ENCODE measurements around the gene SNX7. TPM values are rescaled to one million over a fixed set of nuclear protein-coding genes. Genes with fewer than 3 reads are reported as not detected.

The SNX7 gene
- total RNA-seq, 4 donors from 2014 or later: 11.6 to 28.6 (median 19.4) TPM

DNA sequence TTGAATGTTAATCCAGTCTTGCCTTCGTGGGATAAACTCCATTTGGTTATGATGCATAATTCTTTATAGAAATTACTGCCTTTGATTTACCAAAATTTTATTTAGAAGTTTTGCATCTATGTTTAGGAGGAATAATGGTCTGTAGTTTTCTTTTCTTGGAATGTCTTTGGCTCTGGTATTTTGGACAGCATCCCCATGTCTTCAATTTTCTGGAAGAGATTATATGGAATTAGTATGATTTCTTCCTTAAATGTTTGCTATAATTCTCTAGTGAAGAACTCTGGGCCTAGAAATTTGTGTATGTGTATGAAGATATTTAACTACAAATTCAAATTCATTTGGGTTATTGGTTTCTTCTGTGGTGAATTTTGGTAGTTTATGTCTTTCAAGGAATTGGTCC, 92.7 kb downstream of the SNX7 start:
- H3K4me3 ChIP-seq: no peak overlapping the region
- no peak for DNase-seq (ENCODE audit: low spot score in 2 of 2)
- no peaks in the 10 kb centered on the region for H3K27me3 ChIP-seq
- H3K27ac ChIP-seq: no peak overlapping the region
- no peaks in the 10 kb centered on the region for H3K9me3 ChIP-seq
- no peaks in the 10 kb centered on the region for H3K4me1 ChIP-seq
- TF ChIP-seq EP300 (IDR thresholded peaks at IDR 0.05) (no peak), POLR2A (IDR thresholded peaks at IDR 0.05) (no peak)
- TF ChIP-seq, protein P1, sequence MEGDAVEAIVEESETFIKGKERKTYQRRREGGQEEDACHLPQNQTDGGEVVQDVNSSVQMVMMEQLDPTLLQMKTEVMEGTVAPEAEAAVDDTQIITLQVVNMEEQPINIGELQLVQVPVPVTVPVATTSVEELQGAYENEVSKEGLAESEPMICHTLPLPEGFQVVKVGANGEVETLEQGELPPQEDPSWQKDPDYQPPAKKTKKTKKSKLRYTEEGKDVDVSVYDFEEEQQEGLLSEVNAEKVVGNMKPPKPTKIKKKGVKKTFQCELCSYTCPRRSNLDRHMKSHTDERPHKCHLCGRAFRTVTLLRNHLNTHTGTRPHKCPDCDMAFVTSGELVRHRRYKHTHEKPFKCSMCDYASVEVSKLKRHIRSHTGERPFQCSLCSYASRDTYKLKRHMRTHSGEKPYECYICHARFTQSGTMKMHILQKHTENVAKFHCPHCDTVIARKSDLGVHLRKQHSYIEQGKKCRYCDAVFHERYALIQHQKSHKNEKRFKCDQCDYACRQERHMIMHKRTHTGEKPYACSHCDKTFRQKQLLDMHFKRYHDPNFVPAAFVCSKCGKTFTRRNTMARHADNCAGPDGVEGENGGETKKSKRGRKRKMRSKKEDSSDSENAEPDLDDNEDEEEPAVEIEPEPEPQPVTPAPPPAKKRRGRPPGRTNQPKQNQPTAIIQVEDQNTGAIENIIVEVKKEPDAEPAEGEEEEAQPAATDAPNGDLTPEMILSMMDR (IDR thresholded peaks at IDR 0.05): no peak
- peaks cover 0 to 8% (median 0%) of the 10 kb centered on the region in 3 donors for H3K36me3 ChIP-seq
- WGBS, 2 donors: 57 to 67% methylated on average over 1 of the region's 1 CpG

DNA sequence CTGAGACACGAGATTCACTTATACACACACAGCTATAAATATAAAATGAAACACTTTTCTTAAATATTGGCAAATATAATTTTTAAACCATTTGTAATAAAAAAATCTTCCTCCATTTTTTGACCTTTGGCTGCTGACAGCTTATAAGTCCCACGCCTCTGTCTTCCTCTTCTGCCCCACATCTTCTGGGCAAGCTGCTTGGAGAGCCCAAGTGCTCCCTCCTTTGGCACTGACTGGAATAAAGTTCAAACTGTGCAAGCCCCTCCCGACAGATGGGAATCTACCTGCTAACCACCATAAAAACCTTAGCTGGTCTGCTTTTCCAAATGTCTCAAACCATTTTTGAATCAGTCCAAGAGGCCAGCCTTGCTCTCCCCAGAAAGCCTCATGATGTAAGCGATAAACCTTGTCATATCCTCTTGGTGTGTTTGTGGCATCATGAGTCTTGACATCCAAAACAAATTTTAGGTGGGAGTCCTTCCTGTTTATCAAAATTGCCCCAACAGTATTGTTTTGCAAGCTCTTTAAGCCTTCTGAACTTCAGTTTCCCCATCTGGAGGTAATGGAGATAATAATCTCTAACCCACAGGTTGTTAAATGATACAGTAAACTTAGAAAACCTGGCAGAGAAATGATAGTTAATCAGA, 99.8 kb downstream of the SNX7 start:
- Histone ChIP-seq H3K4me3 (no peak overlapping the region), H3K36me3 (peaks cover 0 to 17% (median 0%) of the 10 kb centered on the region in 3 donors), H3K9me3 (no peaks in the 10 kb centered on the region), H3K27me3 (no peaks in the 10 kb centered on the region), H3K27ac (no peak overlapping the region), H3K4me1 (peaks cover 0 to 4% (median 0%) of the 10 kb centered on the region in 4 donors)
- 83 to 87% methylated on average over 4 of the region's 4 CpGs for WGBS, 2 donors
- TF ChIP-seq EP300 (IDR thresholded peaks at IDR 0.05) (no peak), POLR2A (IDR thresholded peaks at IDR 0.05) (no peak)
- TF ChIP-seq, protein P1 (IDR thresholded peaks at IDR 0.05): no peak
- DNase-seq (ENCODE audit: low spot score in 2 of 2): no peak

DNA sequence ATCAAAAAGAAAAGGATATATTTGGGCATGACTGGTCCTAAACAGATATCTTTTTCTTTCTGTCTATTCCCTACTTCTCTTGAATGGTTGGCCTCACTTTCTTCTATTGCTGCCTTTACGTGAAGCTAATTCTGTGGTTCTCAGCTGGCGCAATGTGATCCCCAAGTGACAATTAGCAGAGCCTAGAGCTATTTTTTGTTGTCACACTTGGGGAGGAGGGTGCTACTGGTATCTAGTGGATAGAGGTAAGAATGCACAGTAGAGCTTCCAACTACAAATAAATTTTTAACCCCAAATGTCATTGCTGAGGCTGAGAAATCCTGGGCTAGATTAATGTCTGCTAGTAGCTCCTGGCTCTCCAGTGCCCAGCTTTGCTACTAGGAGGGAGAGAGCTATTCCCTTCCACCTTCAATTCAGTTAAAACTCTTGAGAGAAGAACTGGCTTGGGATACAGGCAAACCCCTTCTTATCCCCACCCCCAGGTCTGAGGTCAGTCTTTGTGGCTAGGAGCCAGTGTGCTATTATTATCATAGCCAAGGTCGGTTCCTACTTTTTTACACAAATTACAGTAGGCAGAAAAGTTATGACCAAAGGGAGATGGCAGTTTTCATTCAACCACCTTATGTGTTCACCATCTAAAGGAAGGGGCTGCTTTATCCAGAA, 102.1 kb downstream of the SNX7 start:
- Histone ChIP-seq H3K36me3 (peaks cover 0 to 9% (median 0%) of the 10 kb centered on the region in 3 donors), H3K4me1 (peaks cover 0 to 4% (median 0%) of the 10 kb centered on the region in 4 donors), H3K4me3 (no peak overlapping the region), H3K9me3 (no peaks in the 10 kb centered on the region), H3K27me3 (no peaks in the 10 kb centered on the region), H3K27ac (no peak overlapping the region)
- 62 to 65% methylated on average over 3 of the region's 3 CpGs for WGBS, 2 donors
- TF ChIP-seq POLR2A (IDR thresholded peaks at IDR 0.05) (no peak), EP300 (IDR thresholded peaks at IDR 0.05) (no peak)
- TF ChIP-seq, protein P1 (IDR thresholded peaks at IDR 0.05): no peak
- DNase-seq (ENCODE audit: low spot score in 2 of 2): no peak

DNA sequence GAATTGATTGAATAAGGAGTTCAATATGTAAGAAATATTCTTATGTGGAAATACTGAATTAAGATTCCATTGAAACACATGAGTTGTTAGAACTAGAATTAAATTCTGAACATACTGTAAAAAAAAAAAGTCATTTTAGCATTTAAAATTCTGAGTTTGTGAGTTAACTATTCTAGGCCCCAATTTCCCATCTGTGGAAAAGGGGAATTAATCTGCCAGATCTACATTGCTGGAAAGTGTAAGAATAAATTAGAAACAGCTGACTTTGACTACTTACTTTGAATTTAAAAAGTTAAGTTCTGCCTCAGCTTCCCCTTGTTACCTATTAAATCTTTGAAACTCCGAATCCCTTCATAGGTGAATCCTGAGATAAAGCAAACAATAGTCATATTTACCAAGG, 103.0 kb downstream of the SNX7 start:
- H3K4me3 ChIP-seq: no peak overlapping the region

More for the DNA sequence above, 103.0 kb downstream of the SNX7 start:
- TF ChIP-seq POLR2A (IDR thresholded peaks at IDR 0.05) (no peak), EP300 (IDR thresholded peaks at IDR 0.05) (no peak)
- TF ChIP-seq, protein P1 (IDR thresholded peaks at IDR 0.05): no peak
- Histone ChIP-seq H3K36me3 (peaks cover 0 to 9% (median 0%) of the 10 kb centered on the region in 3 donors), H3K27ac (no peak overlapping the region), H3K9me3 (no peaks in the 10 kb centered on the region), H3K4me1 (peaks cover 0 to 4% (median 0%) of the 10 kb centered on the region in 4 donors), H3K27me3 (no peaks in the 10 kb centered on the region)
- DNase-seq (ENCODE audit: low spot score in 2 of 2): no peak
- WGBS, 2 donors: 49 to 95% methylated on average over 1 of the region's 1 CpG
